Parathyroid adenoma (tissue), 2 donors: Measurements from ENCODE around the gene ABTB2.

Source experiments
- H2AFZ ChIP-seq: fragments of 300-600 bp; sonication (generic); one replicate; pipeline ENCODE4 v1.7.0; 2017; ENCODE audit warnings: antibody characterized with exemption, mild to moderate bottlenecking
- H3K27ac ChIP-seq: fragments of 300-600 bp; sonication (generic); one replicate; pipeline ENCODE4 v1.7.0; 2017
- H3K27me3 ChIP-seq: fragments of 300-600 bp; sonication (generic); one replicate; pipeline ENCODE4 v1.7.0; 2017; ENCODE audit warnings: low read length; ENCODE audit not compliant: control insufficient read depth, insufficient read depth
- H3K36me3 ChIP-seq: fragments of 300-600 bp; sonication (generic); one replicate; pipeline ENCODE4 v1.7.0; 2017; ENCODE audit warnings: low read length; ENCODE audit not compliant: control insufficient read depth, insufficient read depth
- H3K4me1 ChIP-seq: fragments of 300-600 bp; sonication (generic); one replicate; pipeline ENCODE4 v1.7.0; 2017; ENCODE audit warnings: control low read depth
- H3K4me2 ChIP-seq: fragments of 300-600 bp; sonication (generic); one replicate; pipeline ENCODE4 v1.7.0; 2017; ENCODE audit warnings: low read length
- H3K4me3 ChIP-seq: fragments of 300-600 bp; sonication (generic); one replicate; pipeline ENCODE4 v1.7.0; 2017; ENCODE audit warnings: low read depth, low read length
- H3K79me2 ChIP-seq: fragments of 300-600 bp; sonication (generic); one replicate; pipeline ENCODE4 v1.7.0; 2017; ENCODE audit warnings: control low read depth
- H3K9ac ChIP-seq: fragments of 300-600 bp; sonication (generic); one replicate; pipeline ENCODE4 v1.7.0; 2017; ENCODE audit warnings: mild to moderate bottlenecking
- H3K9me3 ChIP-seq: fragments of 300-600 bp; sonication (generic); one replicate; pipeline ENCODE4 v1.7.0; 2017; ENCODE audit warnings: low read length; ENCODE audit not compliant: control insufficient read depth
- CTCF ChIP-seq: fragments of 300-600 bp; sonication (generic); IDR thresholded peaks from one replicate; pipeline ENCODE4 v1.7.0; 2017; ENCODE audit warnings: antibody characterized with exemption, mild to moderate bottlenecking
- donor health status: primary hyperparathyroidism.

ABTB2 gene

GRCh38 chr11:34225091-34225490 lies 132.7 kb downstream of the ABTB2 start:
- no peak for TF ChIP-seq CTCF
- H3K27ac ChIP-seq: no peak overlapping the region

GRCh38 chr11:34224434-34224966 lies 133.3 kb downstream of the ABTB2 start:
- H3K36me3 ChIP-seq: no peaks in the 10 kb centered on the region
- H2AFZ ChIP-seq: no peak overlapping the region
- H3K27ac ChIP-seq: no peak overlapping the region
- H3K9ac ChIP-seq: no peak overlapping the region
- TF ChIP-seq CTCF: no peak
- H3K4me3 ChIP-seq: no peak overlapping the region
- H3K79me2 ChIP-seq: no peaks in the 10 kb centered on the region
- no peaks in the 10 kb centered on the region for H3K27me3 ChIP-seq
- no peaks in the 10 kb centered on the region for H3K4me1 ChIP-seq
- H3K9me3 ChIP-seq: no peaks in the 10 kb centered on the region
- H3K4me2 ChIP-seq: no peak overlapping the region

More at GRCh38 chr11:34225091-34225490, 132.7 kb downstream of the ABTB2 start:
- H3K4me3 ChIP-seq: no peak overlapping the region
- H3K4me2 ChIP-seq: no peak overlapping the region
- H3K9me3 ChIP-seq: no peaks in the 10 kb centered on the region
- no peak overlapping the region for H3K9ac ChIP-seq
- H2AFZ ChIP-seq: no peak overlapping the region
- H3K79me2 ChIP-seq: no peaks in the 10 kb centered on the region
- H3K36me3 ChIP-seq: no peaks in the 10 kb centered on the region
- H3K27me3 ChIP-seq: no peaks in the 10 kb centered on the region
- no peaks in the 10 kb centered on the region for H3K4me1 ChIP-seq

- Histone ChIP-seq H3K9ac (no peak overlapping the region), H3K9me3 (no peaks in the 10 kb centered on the region), H3K27ac (no peak overlapping the region), H3K4me1 (no peaks in the 10 kb centered on the region), H3K4me3 (no peak overlapping the region), H3K4me2 (no peak overlapping the region), H2AFZ (no peak overlapping the region), H3K79me2 (no peaks in the 10 kb centered on the region), H3K27me3 (no peaks in the 10 kb centered on the region), H3K36me3 (no peaks in the 10 kb centered on the region)
- TF ChIP-seq CTCF: no peak
These were observed 133.9 kb downstream of the ABTB2 start for GRCh38 chr11:34223907-34224306.

GRCh38 chr11:34223021-34223813 lies 134.6 kb downstream of the ABTB2 start:
- H3K27ac ChIP-seq: no peak overlapping the region
- no peak for TF ChIP-seq CTCF
- H3K9me3 ChIP-seq: no peaks in the 10 kb centered on the region
- H3K9ac ChIP-seq: no peak overlapping the region
- H3K4me2 ChIP-seq: no peak overlapping the region
- no peak overlapping the region for H3K4me3 ChIP-seq
- H3K4me1 ChIP-seq: no peaks in the 10 kb centered on the region
- no peak overlapping the region for H2AFZ ChIP-seq
- H3K27me3 ChIP-seq: no peaks in the 10 kb centered on the region
- H3K36me3 ChIP-seq: no peaks in the 10 kb centered on the region
- H3K79me2 ChIP-seq: no peaks in the 10 kb centered on the region

GRCh38 chr11:34222030-34222429 lies 135.8 kb downstream of the ABTB2 start:
- Histone ChIP-seq H2AFZ (no peak overlapping the region), H3K9ac (no peak overlapping the region), H3K27me3 (no peaks in the 10 kb centered on the region), H3K9me3 (no peaks in the 10 kb centered on the region), H3K36me3 (no peaks in the 10 kb centered on the region), H3K79me2 (no peaks in the 10 kb centered on the region), H3K27ac (no peak overlapping the region), H3K4me3 (no peak overlapping the region), H3K4me2 (no peak overlapping the region), H3K4me1 (no peaks in the 10 kb centered on the region)
- TF ChIP-seq CTCF: no peak
